HepG2 (cell line): ENCODE measurements around the gene SEPTIN10. TPM values are rescaled to one million over a fixed set of nuclear protein-coding genes. Genes with fewer than 3 reads are reported as not detected.

Experiments used
- ARID4A ChIP-seq: sonication (generic); formaldehyde crosslinking; IDR thresholded peaks from 2 replicates; pipeline ENCODE4 v1.5.0; 2020; ENCODE audit warnings: mild to moderate bottlenecking, missing genetic modification reagents, borderline replicate concordance
- CENPT ChIP-seq: sonication (generic); formaldehyde crosslinking; IDR thresholded peaks from 2 replicates; pipeline ENCODE4 v1.8.0; 2022; ENCODE audit warnings: low read depth, mild to moderate bottlenecking, moderate library complexity, missing genetic modification reagents
- ELF1 ChIP-seq: sonication (generic); formaldehyde crosslinking; IDR thresholded peaks from 2 replicates; pipeline ENCODE4 v1.4.0; 2020; ENCODE audit warnings: missing genetic modification reagents
- FOXA1 ChIP-seq, 2 experiments: fragments of 450-650 bp in 1 of 2; sonication (generic) in 1 of 2; formaldehyde crosslinking in 1 of 2; IDR thresholded peaks; 2 replicates each; pipeline versions ENCODE4 v1.4.0 to v1.6.1; 2016 to 2020; ENCODE audit warnings: missing genetic modification reagents in 1 of 2
- FOXM1 ChIP-seq: sonication (generic); formaldehyde crosslinking; IDR thresholded peaks from 2 replicates; pipeline ENCODE4 v1.5.0; 2020; ENCODE audit warnings: missing genetic modification reagents
- GRHL1 ChIP-seq: sonication (generic); formaldehyde crosslinking; conservative IDR thresholded peaks from 2 replicates; pipeline ENCODE4 v1.8.0; 2022; ENCODE audit warnings: missing genetic modification reagents
- HNRNPLL ChIP-seq: fragments of 200-400 bp; formaldehyde crosslinking; IDR thresholded peaks from 2 replicates; pipeline ENCODE4 v1.6.1; 2017; ENCODE audit warnings: mild to moderate bottlenecking, low read depth, low read length; ENCODE audit not compliant: poor library complexity, severe bottlenecking
- KLF9 ChIP-seq: IDR thresholded peaks from 2 replicates; pipeline ENCODE4 v1.6.1; 2016; ENCODE audit warnings: low read depth
- MXD1 ChIP-seq: sonication (generic); formaldehyde crosslinking; IDR thresholded peaks from 2 replicates; pipeline ENCODE4 v1.4.0; 2020; ENCODE audit warnings: mild to moderate bottlenecking, missing genetic modification reagents
- PRDM4 ChIP-seq: sonication (generic); formaldehyde crosslinking; IDR thresholded peaks from 2 replicates; pipeline ENCODE4 v1.9.0; 2021; ENCODE audit warnings: missing genetic modification reagents, borderline replicate concordance
- SKIL ChIP-seq: sonication (generic); formaldehyde crosslinking; IDR thresholded peaks from 2 replicates; pipeline ENCODE4 v1.8.0; 2022; ENCODE audit warnings: missing genetic modification reagents, mild to moderate bottlenecking, moderate library complexity, borderline replicate concordance
- ZFYVE20 ChIP-seq: sonication (generic); formaldehyde crosslinking; IDR thresholded peaks from 2 replicates; pipeline ENCODE4 v1.8.0; 2023; ENCODE audit warnings: low read depth, mild to moderate bottlenecking, moderate library complexity, missing genetic modification reagents, borderline replicate concordance
- ZNF580 ChIP-seq: IDR thresholded peaks from 2 replicates; pipeline ENCODE4 v1.6.1; 2016; ENCODE audit warnings: low read depth, borderline replicate concordance
- ZNF850 ChIP-seq: sonication (generic); formaldehyde crosslinking; conservative IDR thresholded peaks from 2 replicates; pipeline ENCODE4 v1.9.0; 2021; ENCODE audit warnings: mild to moderate bottlenecking, missing genetic modification reagents
- ZNF879 ChIP-seq: sonication (generic); formaldehyde crosslinking; IDR thresholded peaks from 2 replicates; pipeline ENCODE4 v1.8.1; 2023; ENCODE audit warnings: missing genetic modification reagents
- polyA plus RNA-seq, 8 experiments: library from polyadenylated mRNA; depleted of rRNA in 3 of 8; stranded (reverse) in 7 of 8; unstranded in 1 of 8; fragments of >200 nt; fragmentation: Illumina TruSeq in 4 of 8; extraction: Trizol in 4 of 8; gene quantifications; 2 replicates each; pipeline versions ENCODE4 v1.2.1 to v1.2.3, GENCODE V29; 2011 to 2016; ENCODE audit warnings: low read depth in 4 of 8, missing spikeins in 1 of 8, mixed read lengths in 1 of 8; ENCODE audit not compliant: insufficient read depth in 1 of 8
- total RNA-seq, 5 experiments: library from RNA; depleted of rRNA; stranded (reverse); fragments of >200 nt; fragmentation: Illumina TruSeq; extraction: Trizol; gene quantifications; 2 replicates each; pipeline ENCODE4 v1.2.3, GENCODE V29; 2016; ENCODE audit warnings: low read depth in 1 of 5

The SEPTIN10 gene
- total and polyA plus RNA-seq, 2 of the 13 experiments (the other 11 are each of a cell fraction or from before 2014, with no cell fraction given) = 45.8 to 67.5 TPM

GRCh38 chr2:109630441-109631430 lies 17.0 kb upstream of the SEPTIN10 start (continued):
- no peak for TF ChIP-seq HNRNPLL
- 0 out of 2 replicates have a peak, but pooled peaks have one; percentile 19 for TF ChIP-seq ELF1
- TF ChIP-seq SKIL (CRISPR knock-in tag) = no peak; the same call in 1 of the 2 replicates
- no peak for TF ChIP-seq MXD1 (CRISPR knock-in tag)
- no peak for TF ChIP-seq ZNF879 (CRISPR knock-in tag)
- TF ChIP-seq GRHL1 = no peak
- no peak for TF ChIP-seq FOXA1 (IDR thresholded peaks at IDR 0.05)
- TF ChIP-seq FOXA1 (CRISPR knock-in tag; IDR thresholded peaks at IDR 0.05) = no peak
- TF ChIP-seq PRDM4 = no peak
- no peak for TF ChIP-seq CENPT (CRISPR knock-in tag)
- TF ChIP-seq ZNF580 (CRISPR knock-in tag) = peak; percentile 80; the same call in 1 of the 2 replicates
- no peak for TF ChIP-seq ZNF850 (CRISPR knock-in tag)
- TF ChIP-seq KLF9 = no peak
- TF ChIP-seq ZFYVE20 = no peak
- TF ChIP-seq ARID4A (CRISPR knock-in tag) = peak; percentile 44; the same call in 1 of the 2 replicates
- TF ChIP-seq FOXM1 (CRISPR knock-in tag) = no peak
